Left renal cortex interstitium (tissue), 4 donors: ENCODE measurements around the gene NHERF2. TPM values are rescaled to one million over a fixed set of nuclear protein-coding genes. Genes with fewer than 3 reads are reported as not detected.

Source experiments
- DNase-seq, 4 donors: peaks; one replicate each; pipeline ENCODE4 v3.0.0-alpha.2; 2013; ENCODE audit warnings: low read depth in 4 of 4, low spot score in 2 of 4, missing footprints in 1 of 4
- polyA plus RNA-seq, 4 donors: library from polyadenylated mRNA; unstranded; fragments of 120-200 nt; gene quantifications; one replicate each; pipeline ENCODE4 v1.2.1, GENCODE V29; 2013; ENCODE audit not compliant: insufficient read length in 4 of 4

NHERF2 gene
- polyA plus RNA-seq, 4 donors, result 103 to 184 (median 146) TPM

DNA sequence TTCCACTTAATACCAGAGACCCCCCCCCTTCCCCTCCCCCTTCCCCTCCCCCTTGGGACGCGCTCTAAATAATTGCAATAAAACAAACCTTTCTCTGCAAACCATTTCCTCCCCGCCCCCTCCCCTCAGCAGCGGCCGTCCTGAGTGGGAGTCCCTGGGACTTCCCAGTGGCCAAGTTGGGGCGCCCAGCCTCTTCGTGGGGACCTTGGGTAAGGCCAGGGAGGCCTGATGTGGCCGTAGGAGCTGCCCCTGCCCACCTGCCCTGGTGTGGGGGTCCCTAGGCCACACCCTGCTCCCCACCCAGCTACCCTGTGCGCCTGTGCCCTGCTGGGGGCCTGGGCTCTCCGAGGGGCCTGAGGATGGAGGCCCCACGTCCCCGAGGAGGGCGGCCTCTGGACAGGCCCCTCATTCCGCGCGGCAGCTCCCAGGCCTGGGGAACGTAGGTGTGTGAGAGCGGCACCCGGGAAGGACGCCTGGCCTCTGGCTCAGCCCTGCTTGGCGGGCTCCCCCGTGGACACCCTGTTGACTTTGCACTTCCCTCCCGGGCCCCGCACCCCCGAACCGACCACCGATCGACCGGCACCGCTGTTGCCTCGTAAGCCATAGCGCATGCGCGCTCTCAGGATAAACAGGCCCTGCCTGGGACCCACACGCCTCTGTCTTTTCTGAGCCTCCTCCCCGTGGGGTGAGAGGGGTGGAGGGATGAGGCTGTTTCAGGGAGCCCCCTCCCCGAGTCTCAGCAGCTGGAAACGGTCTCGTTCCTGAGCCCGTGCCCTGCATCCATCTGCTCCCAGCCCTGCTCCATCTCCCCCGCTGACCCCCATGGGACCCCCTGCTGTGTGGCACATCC is 11.9 kb downstream of the NHERF2 start:
- DNase-seq, result no peak

DNA sequence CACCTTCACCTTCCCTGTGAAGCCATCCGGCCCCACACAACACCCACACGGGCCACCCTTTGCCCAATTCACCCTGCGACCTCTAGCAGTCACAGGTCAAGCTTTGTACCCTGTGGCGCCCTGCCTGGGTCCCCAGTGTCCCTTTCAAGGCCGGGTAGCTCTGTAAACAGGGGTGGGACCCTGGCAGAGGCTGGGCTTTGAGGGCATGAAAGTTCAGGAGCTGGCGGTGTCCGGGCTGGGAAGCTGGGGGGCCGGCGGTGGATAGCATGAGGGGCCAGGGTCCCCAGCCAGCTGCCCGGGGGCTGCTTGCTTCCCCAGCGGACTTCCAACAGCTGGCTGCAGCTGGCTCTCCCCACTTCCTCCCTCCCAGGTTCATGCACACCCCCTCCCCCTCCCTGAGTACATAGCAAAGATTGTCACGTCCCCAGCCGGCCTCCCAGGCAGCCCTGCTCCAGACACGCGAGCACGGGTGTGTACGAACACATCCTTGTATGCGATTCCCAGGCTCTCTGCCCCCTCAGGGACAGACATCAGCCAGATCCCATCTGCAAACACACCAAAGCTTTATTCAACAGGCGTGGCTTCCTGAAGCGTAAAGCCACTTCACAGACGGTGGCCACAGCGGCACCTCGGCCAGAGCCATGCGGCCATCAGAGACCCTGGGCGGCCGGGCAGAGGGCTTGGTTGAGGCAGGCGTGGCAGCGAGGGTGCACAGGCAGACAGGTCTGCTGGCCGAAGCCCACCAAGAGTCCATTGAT is 12.8 kb downstream of the NHERF2 start:
- no peak for DNase-seq

DNA sequence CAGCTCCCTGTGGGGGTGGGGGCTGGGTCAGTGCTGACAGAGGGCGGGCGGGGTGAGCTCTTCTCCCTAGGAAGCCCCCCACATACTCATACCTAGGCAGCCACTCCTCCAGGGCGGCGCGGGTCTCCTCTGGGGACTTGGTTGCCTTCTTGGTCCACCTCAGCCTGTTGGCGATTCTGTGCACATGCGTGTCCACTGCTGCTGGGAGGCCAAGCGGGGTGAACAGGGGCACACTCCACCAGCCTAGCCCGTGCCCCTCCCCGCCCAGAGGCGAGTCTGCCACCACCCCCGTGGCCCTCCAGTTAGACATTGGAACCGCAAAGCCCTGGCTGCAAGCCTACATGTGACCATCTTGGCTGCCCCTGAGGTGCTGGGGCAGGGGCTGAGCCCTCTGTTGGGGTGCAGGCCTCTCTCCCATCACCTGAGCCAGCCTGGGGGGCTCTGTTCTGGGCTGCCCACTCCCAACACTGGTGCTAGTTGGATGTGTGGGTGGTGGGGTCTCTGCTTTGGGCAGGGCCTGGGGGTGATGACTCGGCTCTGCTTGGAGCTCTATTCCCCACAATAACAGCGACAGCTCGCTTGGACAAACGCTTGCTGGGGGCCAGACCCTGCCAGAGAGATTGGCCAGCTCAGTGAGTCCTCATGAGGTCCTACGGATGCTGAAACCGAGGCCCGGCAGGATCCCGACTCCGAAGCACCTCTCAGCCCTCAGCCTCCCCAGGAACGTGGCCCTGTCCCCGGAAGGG is 13.5 kb downstream of the NHERF2 start:
- no peak for DNase-seq

DNA sequence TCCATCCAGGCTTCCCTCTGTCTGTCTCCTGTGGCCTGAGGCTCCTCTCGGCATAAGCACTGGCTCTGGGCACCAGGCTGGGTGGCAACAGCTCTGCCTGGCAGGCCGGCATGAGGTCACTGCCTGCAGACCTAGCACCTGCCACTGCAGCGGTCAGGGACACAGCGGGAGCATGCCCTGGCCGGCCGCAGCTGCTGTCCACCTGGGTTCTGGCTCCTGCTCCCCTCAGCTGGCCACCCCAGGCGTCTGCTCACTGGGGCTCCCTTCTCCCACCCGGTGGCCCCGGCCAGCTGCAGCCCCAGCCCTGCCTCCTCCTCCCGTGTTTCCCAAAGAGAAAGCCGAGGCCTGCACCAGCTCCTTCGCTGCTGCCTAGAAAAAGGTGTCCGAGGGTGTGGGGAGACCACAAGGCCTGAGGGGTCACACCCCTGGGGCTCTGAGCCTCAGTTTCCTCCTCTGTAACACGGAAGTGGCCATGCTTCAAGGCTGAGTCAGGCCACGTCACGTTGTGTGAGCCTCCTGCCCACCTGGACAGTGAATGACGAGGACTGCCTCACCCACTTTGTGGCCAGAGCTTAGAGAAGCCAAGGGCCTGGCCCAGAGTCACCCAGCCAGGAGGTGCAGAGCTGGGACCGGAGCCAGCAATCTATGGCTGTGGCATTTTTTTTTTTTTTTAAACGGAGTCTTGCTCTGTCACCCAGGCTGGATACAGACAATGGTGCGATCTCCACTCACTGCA is 14.3 kb downstream of the NHERF2 start:
- no peak for DNase-seq

DNA sequence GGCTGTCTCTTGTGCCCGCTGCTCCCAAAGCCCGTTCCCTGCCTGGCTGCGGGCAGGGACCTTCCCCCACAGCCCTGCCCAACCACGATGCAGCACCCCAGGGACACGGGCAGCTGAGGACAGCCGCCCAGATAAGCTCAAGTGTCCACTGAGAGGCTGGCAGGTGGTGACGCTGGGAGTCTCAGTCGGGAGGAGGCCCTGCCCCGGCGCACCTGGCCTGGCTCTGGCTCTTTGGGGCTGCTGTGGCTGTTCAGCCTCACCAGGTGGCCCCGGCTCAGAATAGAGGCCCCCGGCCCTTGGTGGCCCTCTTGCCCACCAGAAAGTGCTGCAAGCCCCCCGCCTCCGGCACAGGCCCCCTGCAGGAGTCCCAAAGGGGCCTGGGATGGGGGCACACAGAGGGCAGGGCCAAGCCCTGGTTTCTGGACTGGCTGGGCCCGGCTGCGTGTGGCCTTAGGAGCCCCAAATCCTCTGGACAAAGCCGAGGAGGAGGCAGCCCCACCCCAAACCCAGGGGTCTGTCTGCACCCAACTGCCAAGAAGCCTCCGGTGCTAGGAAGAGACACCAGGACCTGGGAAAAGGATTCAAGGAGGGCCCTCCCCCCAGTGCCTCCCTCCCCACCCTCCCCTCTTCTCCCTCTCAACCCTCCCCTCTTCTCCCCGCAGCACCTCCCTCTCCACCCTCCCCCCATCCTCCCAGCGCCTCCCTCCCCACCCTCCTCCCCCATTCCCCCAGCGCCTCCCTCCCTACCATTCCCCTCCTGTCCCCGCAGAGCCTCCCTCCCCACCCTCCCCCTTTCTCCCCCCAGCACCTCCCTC is 15.7 kb downstream of the NHERF2 start:
- no peak for DNase-seq

DNA sequence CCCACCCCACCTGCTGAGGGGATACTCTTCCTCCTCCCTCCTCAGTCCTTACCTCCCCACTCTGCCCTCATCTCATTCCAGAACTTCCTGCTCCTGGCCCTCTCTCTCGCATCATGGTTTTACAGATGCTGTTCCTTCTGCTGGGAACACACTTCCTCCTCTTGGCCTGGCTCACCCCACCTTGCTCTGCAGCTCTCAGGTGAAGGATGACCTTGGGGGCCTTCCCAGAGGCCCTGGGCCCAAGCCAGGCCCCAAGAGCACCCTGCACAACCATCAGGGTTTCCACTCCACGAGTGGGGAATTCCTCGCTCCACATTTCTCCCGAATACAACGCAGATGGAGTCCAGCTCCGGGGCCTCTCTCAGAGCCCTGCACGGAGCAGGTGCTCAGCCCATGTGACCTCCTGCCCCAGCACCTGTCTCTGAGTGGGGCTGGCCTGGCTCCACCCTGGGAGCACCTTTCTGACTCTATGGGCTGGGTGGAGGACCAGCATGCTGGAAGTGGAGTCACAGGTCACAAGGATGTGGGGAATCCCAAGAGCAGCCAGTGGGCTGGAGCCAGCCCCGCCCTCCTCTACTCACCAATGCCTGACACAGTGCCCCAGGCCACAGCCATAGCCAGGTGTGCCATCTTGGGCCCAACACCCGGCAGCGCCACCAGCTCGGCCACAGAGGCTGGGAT is 16.4 kb downstream of the NHERF2 start:
- no peak for DNase-seq

DNA sequence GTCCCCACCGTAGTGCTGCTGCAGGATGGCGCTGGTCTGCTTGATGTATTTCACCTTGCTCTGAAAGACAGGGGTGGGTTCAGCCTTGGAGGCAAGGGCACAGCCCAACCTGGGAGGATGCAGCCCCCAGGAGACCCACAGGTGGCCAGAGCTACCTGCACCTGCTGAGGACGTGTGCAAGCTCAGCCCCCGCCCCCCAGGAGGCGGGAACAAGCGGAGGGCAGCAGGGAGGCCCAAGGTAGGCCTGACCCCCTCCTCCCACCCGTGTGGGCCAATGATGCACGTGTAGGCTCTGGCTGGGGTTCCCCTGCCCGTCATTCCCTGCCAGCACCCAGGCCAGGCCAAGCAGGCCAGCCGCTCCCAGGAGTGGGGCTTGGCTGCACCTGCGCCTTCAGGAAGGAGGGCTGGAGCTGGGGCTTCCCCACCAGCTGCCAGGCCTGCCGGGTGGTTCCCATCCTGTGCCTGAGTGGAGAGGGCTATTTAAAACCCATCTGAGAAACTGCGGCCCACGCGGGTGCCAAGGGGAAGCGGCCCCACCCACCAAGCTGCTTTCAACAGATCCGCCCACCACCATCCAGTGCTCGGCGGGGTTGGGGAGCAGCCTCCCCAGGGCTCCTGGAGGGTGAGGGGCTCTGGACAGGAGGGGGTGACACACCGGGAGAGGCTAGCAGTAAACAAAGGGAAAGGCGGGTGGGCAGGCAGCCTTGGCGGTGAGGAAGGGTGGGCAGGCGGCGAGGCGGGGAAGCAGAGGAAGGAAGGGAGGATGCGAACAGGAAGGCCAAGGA is 17.2 kb downstream of the NHERF2 start:
- no peak for DNase-seq

DNA sequence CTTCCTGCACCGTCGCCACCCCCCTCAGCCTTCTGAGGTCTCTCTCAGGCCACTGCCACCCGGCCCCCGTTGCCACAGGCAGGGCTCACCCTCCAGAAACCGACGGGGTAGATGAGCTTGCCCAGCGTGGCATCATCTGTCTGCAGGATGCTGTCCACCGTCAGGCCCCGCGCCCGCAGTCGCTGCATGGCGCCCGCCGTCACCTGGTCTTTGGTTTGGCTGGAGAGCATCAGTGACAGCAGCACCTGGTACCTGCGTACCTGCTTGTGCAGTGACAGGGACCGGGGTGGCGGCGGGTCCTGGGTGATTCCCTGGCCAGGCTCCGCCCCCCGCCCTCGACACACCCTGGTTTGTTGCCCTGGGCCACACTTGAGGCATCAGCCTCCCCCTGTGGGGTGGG is 17.8 kb downstream of the NHERF2 start:
- no peak for DNase-seq

DNA sequence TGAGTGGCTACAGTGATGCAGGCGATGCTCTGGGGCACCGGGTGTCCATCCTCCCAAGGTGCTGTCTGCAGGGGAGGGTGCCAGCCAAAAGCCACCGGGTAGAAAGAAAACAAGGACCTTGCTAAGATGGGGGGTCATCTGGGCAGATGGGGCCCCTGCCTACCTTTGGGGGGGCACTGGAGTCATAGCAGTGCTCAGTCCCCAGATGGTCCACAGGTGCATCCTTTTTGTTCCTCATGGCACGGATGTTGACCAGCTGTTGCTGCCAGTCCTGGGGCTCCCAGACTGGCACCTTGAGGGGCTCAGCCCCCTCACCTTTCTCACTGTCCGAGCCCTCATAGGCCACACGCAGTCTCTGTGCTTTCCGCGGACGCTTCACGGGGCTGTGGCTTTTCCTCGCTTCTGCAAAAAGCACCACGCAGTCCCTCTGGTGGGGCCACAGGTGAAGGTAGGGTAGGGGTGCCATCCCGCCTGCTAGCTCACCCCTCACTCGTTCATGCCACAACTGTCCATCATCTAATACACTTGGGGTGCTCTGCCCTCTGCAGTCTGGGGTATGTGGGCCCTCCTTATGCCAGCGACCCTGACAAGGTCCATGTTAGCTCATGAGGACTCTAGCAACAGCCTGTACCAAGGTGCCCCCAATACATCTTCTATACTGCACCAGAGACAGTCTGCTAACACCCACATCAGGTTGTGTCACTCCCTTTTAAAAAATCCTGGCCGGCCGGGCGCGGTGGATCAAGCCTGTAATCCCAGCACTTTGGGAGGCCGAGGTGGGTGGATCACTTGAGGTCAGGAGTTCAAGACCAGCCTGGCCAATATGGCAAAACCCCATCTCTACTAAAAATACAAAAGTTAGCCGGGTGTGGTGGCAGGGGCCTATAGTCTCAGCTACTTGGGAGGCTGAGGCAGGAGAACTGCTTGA is 19.5 kb downstream of the NHERF2 start:
- no peak for DNase-seq

DNA sequence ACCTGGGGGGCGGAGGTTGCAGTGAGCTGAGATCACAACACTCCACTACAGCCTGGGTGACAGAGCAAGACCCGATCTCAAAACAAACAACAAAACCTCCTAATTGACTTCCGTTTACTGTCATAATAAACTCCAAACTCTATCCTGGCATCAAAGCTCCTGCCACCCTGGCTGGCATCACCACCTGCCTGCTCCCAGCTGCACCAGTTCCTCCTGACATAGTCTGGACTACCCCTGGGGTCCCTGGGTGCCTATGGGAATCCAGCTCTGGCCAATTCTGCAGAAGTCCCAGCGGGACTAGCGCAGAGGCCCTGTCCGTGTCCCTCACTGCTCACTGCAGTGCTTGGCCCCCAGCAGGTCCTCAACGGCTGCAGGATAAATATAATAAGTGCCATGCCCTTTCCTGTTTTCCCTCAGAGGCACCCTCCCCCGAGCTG is 20.2 kb downstream of the NHERF2 start:
- DNase-seq, result no peak

DNA sequence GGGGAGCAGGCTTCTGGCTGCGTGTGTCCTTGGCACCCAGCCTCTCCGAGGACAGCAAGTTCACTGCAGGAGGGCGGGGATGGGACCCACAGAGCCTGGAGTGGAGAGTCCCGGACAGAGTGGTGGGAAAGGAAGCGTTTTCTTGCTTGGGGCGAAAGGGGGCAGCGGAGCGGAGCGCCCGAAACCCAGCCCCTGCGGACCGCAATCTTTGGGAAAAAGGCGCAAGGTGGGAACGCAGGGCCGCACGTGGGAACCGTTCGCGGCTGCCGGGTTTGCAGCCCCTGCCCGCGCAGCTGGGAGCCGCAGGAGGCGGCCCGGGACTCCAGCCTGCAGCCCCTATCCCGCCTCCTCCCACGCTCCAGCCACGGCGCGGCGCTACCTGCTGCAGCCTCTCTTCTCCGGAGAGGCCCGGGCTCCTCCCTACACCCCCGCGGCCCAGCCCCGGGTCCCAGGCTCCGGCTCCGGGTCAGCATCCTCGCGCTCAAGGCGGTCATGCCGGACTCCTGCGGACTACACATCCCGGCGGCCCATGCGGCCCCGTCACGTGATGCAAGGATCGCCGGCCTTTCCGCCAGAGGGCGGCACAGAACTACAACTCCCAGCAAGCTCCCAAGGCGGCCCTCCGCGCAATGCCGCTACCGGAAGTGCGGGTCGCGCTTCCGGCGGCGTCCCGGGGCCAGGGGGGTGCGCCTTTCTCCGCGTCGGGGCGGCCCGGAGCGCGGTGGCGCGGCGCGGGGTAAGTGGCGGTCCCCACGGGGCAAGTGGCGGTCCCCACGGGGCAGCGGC is 20.8 kb downstream of the NHERF2 start, which contains the start of the genes NTHL1 and TSC2:
NTHL1 (minus strand) TSS at position 505 of the 786 bp plus-strand sequence; CDS start at position 494, 11 bp downstream.
TSC2 (plus strand) TSS at position 656 of the 786 bp plus-strand sequence. CDS start 631 bp downstream, outside the sequence.
- peak in 3 of 4 donors; percentile 75 to 93 (median 90) for DNase-seq

DNA sequence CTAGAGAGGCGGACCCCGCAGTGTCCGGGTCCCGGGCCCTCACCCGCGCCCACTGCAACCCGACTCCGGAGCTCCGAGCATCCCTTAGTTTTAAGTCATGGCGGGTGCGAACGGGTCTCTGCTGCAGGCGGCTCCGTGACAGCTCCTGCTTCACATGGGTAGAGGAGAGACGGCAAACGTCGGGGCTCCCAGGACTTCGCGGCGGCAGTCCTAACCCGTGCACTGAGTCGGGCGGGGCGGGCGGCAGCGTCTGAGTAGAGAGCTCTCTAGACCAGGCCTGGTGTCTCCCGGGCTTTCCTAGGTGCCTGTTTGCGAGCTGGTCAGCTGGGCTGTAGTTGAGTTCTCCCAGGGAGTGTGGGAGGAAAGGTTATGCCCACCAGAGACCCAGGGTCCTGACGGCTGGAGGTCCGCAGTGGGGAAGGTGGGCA is 21.4 kb downstream of the NHERF2 start:
- no peak for DNase-seq

DNA sequence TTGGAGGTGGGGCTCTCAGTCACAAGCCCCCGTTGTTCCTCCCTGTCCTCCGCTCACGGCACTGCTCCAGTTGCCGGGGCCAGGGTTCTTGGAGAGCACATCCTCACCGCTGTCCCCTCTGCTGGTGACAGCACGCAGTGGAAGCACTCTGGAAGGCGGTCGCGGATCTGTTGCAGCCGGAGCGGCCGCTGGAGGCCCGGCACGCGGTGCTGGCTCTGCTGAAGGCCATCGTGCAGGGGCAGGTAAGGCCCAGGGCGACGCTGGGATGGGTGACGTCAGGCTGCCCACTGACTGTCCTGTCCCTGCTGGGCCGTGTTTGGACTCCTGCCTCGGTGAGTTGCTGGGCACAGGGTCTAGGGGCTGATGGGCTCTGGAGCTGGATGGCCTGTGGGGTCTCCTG is 26.5 kb downstream of the NHERF2 start:
- DNase-seq, result no peak

DNA sequence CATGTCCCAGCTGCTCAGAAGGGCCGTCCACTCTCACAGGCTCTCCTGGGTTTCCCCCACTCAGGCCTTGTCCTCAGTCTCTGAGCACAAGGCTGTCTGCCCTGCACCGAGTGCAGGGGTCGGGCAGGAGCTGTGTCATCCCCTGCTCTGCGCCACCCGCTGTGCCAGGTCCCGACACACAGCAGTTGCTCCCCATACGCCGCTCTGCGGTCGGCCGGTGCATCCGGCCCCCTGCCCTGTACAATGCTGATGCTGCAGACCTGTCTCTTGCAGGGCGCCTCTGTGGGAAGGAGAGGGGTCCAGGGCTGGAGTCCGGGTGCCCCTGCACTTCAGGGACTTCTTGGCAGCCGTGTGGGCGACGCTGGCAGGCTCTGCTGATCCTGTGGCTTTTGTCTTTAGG is 27.2 kb downstream of the NHERF2 start:
- DNase-seq, result no peak

DNA sequence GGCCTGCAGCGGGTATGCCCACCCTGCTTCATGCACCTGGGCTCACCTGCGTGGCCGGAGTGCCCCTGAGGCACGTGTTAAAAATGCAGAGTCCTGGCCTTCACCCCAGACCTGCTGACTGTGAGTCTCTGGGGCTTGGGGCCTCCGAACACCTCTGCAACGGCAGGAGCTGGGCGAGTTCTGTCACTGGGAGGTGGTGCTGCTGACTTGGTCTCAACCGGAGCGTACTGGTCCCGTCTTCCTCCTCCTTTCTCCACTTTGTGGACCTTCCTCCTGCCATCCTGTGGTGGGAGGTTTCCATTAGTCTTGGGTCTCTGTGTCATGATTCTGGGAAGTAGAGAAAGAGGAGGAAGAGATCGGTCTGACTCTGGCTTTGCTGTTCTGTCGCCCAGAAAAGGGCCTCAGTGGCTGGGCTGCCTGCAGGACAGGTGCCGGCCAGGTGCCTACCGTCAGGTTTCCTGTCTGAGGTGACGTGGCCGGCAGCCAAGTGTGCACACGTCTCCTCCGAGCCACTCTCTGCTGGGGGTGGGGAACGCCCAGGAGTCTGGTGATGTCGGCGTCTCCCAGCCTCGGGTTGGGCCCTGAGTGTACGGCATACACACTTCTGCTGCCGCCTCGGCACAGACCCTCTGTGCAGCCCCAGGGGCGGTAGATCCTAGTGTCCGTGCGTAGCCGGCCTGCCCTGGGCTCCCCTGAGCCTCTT is 28.0 kb downstream of the NHERF2 start:
- DNase-seq, result no peak
